NCI-H774 (cell line): ENCODE data around the gene FMOD.

Source experiments
- DNase-seq: peaks from one replicate; lab custom pipeline; 2025; lab: John Stamatoyannopoulos, UW

FMOD gene

DNA sequence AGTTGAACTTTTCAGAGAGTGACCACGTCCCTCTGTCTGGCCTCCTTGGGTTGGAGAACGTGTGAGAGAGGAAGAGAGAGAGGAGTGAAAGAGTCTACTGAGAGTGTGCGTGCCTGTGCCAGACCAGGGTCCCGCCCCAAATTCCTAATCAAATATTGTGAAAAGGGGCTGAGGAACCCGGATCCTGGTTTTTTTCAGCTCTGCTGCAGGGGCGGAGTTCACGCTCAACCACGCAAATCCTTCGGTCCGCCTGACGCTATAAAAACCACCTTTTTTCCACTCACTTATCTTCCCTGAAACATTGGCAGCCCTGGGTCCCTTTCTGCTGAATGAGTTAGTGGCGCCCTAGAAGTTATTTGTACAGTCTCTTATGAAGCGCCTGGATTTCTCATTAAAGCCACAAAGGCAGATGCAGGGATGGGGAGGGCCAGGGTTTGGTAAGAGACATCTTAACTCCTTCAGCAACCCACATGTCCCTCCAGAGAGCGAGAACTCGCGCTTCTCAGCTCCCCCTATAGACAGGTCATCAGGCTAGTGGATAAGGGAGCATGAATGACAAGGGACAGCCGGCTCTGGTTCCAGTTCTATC, at the start of gene FMOD:
FMOD (minus strand) TSS at position 86 of the 589 bp plus-strand sequence. CDS start 2,852 bp downstream, outside the sequence.
- no peak for DNase-seq

DNA sequence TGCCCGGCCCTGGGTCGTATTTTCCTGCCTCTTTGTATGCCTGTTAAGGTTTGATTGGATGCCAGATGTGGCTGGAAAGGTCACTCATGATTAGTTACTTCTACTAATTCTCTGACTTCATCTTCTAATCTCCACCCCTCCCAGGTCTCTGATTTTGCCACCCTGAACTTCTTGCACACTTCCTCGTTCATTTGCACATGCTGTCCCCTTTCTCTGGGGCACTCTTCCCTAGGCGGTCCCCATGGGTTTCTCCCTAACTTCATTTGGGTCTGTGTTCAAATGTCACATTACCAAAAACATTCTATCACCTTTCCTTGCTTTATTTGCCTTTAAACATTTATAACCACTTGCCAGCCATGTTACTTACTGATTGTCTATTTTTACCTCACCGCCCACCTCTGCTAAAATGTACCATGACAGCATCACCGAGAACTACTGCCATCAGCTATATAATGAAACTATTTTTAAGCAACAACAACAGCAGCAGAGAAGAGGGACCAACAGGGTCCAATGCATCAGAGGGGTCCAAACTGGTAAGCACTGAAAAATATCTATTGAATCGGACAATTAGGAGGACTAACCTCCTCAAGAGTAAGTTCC, 45.8 kb upstream of the FMOD start:
- no peak for DNase-seq

DNA sequence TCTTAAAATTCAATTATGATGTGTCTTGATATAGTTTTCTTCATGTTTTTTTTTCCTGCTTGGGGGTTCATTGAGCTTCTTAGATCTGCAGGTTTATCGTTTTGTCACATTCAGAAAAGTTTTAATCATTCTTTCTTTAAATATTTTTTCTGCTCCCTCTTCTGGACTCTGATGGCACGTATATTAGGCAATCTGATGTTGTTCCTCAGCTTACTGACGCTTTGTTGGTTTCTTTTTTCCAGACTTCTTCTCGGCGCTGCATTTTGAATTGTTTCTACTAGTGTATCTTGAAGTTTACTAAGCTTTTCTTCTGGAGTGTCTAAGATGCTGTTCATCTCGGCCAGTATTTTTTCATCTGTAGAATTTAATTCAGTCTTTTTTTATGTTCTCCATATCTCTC, 44.8 kb upstream of the FMOD start:
- DNase-seq = no peak

DNA sequence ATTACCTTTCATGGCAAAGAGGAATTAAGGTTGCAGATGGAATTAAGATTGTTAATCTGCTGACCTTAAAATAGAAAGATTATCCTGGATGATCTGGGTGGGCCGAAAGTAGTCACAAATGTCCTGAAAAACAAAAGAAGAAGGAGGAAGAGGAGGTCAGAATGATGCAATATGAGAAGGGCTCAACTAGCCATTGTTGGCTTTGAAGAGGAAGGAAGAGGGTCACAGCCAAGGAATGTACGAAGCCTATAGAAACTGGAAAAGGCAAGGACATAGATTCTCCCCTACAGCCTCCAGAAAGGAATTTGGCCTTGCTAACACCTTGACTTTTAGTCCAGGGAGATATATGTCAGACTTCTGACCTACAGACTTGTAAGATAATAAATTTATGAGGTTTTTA, 39.4 kb upstream of the FMOD start:
- DNase-seq = no peak

DNA sequence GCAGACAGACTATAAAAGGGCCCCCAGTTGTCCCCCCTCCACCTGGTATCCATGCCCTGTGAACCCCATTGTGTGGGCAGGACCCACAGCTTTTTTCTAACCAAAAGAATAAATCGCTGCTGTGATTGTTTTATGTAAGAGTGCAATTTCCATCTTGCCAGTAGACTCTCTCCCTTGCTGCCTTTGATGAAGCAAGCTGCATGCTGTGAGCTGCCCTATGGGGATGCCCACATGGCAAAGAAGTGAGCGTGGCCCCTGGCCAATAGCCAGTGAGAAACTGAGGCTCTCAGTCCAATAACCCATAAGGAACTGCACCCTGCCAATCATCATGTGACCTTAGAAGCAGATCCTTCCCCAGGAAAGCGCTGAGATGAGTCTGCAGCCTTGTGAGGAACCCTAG, 37.8 kb upstream of the FMOD start:
- no peak for DNase-seq

DNA sequence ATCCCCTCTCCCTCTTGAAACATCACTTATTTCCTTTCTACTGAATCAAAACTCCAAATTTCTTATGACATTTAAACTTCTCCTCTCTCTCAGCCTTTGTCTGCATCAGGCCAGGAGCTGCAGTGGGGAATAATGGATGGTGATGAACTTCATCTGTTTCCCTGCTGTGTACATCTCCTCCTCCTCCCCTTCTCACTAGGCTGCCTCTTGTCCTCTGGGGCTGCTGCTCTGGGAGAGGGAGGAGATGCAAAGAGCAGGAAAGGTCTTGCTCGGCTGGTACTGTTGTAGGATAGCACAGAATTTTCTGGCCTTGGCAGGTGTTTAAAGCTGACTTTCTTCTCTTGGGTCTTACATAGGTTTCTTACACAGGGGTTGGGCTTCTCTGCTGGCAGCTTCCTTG, 31.1 kb upstream of the FMOD start:
- no peak for DNase-seq

DNA sequence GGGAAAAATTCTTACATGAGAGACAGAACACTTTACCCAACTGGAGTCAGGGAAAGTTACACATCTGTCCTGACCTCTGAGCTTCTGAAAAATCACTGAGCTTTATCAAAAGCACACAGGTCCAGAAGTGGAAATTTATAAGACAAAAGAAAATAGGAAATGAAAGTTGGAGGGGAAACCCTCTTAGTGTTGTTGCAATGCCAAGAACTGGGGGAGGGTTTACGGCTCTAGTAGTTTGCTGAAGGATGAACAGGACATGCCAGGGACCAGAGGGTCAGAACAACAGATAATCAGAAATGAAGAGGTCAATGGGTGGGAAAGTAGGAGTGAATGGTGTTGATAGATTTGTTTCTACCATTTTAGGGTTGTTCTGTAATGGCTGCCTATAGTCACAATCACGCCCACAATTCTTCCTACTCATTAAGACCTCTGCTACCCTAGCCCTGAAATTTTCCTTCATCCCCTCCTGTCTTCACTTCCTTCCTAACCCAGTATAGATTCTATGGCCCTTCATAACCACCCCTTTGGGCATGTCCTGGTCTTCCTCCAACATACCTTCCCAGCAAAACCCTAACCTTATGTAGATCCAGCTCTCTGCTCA, 30.3 kb upstream of the FMOD start:
- no peak for DNase-seq

DNA sequence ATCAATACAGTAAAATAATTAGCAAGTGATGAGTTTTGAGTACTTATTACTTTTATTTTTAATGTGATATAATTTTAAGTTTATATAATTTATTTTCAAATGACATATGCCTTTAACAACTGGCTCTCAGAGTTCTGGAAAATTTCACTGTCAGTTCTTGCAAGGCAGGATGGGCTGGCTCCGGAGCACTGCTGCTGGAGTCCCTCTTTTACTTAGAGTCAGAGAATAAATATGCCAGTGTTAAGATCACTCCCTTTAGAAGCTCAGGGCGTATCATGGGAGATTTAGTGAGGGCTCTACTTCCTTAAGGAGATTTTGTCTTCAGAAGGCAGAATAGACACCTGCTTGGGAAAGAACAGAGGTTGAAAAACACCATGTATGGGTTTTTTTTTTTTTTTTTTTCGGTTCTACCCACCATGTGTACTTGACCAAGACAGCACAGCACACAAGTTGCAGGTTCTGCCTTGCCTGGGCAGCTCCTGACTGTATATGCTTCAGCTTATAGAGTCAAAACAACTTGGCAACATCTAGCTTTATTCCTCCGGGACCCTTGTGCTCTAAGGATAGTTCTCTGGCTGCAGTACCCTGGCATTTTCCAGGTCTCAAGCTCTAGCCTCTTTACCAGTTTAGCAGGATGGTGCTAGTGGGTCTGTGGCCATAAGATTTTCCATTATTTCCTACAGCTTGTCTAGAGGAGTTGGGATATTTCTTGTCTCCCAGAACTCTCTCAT, 29.7 kb upstream of the FMOD start:
- DNase-seq = no peak

DNA sequence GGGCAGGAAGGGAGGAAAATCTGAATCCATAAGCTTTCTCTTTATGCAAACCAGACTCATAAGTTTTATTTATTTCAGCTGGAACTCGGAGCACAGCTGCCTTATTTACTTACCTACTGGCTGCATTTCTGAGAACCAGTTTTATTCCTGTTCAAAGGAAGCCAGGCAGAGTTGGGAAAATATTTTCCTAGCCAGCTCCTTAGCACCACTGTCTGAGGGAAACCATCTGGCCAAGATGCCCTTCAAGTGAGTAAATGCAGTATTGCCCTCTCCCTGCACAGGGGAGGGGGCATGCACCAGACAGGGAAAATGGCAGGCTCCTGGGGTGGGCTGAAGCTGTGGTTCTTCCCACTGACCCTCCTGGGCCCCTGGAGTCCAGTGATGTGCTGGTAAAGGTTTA, 28.9 kb upstream of the FMOD start:
- DNase-seq = no peak

DNA sequence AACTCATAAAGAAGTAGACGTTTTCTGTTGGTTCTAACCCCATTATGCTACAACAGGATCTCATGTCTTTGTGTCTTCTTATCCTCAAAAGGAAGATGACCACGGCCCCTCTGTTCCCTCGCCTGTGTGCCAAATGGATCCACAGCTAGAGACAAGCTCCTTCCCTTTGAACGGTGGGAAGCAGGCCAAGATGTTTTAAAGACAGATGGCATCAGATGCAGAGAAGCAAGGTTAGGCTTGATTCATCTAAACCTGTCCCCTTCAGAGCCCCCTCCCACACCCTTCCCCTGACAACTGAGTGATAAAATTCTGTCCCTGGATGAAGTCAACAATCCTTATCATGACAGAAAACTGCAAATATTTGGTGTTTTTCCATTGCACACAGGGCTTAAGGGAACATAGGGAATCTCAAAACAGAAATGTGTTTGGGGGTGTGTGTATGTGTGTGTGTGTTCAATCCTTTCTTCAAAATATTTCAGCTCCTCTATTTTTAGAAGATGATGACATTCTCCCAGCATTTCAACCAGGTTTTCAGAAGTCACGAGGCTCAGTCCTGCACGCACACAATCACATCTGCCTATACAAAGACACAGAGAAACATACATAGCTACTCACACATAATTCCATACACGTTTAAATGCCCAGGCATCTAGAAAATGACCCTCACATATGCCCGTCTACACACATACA, 27.8 kb upstream of the FMOD start:
- DNase-seq = no peak

DNA sequence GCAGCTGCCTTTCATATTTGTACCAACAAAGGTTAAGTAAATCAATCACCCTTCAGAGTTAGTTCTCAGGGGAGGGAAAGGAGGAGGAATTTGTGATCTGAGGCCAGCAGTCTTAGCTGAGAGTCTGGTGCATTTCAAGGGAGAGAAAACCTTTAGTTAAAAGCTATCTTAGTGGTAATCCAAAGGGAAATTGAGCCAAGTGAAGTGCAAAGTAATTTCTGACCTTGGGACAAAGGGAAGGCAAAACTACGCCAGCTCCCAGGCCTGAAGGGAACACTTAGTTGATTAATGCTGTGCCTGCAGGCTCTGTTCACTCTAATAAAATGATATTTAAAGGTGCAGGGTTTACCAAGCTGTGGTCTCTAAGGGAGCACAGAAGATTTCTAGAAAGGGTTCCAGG, 23.1 kb upstream of the FMOD start:
- no peak for DNase-seq

DNA sequence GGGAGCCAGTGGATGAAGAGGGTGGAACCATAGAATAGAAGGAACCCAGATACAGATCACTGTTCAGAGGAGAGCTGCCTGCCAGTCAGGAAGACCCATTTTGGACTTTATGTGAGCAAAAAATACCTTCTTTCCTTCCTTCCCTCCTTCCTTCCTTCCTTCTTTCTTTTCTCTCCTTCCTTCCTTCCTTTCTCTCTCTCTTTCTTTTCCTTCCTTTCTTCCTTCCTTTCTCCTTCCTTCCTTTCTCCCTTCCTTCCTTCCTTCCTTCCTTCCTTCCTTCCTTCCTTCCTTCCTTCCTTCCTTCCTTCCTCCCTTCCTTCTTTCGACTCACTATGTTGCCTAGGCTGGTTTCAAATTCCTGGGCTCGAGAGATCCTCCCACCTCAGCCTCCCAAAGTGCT, 22.1 kb upstream of the FMOD start:
- DNase-seq = no peak

DNA sequence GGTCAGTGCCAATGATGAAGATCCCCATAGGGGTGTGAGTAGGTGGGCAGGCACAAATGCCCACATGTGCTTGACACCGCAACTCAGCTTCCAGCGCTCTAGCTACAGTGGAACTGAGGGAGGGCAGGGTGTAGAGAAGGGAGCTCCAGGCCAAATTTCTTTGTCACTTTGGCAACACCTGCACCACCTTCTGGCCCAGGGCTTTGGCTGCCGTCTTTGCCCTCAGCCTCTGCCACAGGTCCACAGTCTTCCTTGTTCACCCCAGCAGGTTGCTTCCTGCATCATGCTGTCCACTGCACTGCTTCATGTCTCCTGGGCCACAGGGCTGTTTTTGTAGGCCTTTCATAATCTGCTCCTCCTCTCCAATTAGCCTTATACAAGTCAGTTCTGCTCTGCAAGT, 20.4 kb upstream of the FMOD start:
- DNase-seq = no peak

DNA sequence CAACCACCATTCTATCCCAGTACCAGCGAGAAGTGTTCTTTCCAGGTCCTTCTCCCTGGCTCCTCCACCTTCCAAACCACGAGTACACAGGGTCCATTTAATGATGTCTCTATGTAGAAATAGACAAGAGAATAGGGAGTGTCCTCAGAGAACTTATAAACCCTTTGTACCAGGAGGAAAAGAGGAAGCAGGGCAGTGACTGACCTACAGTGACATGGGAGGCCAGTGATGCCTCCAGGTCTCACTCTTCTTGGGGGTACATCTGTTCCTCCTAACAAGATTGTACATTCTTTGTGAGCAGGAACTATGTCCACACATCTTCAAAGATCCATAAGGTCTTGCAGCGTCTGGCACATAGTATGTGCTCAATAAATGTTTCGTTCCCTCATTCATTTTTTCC, 18.7 kb upstream of the FMOD start:
- DNase-seq = no peak

DNA sequence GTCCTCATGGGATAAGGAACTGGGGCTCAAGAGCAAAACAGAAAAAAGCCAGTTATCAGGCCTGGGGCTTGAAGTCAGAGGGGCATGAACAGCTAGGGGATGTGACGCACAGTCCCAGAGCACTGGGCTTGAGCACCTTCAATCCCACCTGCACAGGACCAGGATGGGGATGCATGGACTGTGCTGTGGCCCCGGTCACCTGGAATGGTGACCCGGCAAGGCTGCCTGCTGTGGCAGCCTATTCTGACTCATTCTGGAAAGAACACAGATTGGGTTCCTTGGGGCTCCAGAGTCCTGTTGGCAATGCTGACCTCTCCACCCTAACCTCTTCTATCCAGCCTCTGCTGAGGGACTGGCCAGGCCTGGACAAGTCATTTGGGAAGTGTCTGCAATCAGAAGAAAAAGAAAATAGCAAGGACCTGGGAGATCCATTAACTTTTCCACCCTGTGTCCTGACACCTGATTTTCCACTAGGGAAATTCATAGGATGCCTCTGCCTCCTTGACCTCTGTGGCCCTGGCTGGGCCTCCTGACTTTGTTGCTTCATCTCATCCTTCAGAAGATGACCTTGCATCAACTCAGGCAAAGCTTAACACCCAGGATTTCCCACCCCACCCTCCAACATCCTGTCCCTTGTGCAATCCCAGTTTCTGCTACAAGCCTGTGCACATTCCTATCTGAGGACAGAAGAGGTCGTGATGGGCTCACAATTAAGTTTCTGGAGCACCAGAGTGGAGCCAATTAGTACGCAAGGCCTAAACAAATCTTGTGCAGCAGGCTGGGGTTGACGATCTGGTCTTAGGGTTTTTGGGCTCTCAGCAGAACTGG, 17.9 kb upstream of the FMOD start:
- DNase-seq = no peak

DNA sequence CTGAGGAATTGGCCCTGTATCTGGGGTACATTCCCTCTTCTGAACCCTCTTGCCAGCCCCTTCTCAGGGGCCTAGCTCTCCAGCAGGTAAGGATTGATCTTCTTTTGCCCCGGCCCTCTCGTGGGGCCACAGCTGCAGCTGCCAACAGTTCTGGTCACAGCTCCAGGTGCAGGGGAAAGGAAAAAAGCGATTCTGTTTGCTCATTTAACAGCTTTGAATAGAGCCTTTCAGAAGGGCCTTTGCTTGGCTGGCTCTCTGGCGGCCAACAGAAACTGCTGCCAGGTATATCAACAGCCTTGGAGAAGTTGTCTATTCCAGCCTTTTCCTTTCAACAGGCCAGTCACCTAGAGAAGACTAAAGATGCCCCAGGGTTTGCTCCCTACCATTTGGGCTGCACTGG, 16.1 kb upstream of the FMOD start:
- DNase-seq = peak; percentile 86

DNA sequence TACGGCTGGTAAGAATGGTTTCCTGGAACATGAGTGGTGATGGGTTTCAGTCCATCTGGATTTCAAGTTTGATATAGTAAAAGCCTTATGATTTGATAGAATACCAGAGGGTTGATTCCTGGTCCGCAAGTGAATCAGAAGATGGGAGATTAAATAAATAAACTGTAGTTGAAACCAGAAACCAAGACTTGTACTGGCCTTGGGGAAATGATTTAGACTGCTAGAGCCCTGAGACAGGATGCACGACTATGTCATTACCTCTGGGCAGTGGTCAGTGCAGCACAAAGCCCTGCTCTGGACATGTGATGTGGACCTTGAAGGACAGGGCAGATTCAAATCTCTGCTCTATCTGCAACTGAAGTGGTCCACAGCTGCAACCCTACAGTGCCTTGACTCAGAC, 15.6 kb upstream of the FMOD start:
- DNase-seq = no peak

DNA sequence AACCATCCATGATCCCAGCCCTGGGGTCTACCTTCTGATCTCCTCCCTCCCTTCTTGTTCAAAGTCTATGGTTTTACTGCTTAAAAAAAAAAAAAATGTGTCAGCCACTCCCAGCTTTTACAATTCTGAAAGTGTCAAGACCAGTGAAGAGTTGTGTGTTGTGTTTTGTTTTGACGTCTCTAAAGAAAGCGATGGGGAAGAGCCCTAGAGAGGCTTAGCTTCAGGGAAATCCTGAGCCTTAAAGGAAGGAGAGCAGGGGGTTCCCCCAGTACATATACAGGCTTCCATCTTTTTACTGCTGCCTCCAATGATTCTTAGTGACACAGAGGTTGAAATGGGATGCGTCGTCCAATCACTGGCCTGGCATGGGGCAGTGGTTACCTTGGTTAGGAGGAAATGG, 13.9 kb upstream of the FMOD start:
- no peak for DNase-seq

DNA sequence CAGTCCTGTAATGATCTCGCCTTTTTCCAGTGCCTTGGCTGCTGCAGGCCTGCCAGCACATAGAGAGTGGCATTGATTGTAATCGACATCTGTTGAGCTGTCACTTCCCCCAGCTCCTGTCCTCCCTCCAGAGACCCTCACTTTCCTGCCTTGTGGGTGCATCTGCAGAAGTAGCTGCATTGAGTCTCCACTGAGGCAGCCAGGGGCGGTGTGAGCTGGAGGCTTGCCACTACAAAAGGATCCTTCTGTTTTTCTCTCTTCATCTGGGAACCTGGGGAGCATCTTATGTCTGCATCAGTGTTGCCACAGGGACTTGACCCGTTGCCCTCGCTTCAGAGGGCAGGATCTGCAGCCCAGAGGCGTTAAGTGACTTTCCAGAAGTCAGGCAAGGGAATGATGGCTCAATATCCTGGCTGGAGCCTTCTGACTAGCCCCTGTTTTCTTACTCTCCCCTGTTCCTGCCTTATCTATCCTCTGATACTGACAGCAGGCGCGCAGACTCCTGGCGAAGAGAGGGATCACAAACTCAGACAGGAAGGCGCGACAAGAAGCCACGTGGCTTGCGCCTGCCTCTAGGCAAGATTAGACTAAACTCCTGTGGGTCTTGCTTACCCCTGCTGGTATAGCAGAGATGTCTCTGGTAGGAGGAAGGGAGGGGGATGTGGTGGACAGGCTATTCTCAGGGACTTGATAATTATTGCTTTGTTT, 13.3 kb upstream of the FMOD start:
- DNase-seq = no peak

DNA sequence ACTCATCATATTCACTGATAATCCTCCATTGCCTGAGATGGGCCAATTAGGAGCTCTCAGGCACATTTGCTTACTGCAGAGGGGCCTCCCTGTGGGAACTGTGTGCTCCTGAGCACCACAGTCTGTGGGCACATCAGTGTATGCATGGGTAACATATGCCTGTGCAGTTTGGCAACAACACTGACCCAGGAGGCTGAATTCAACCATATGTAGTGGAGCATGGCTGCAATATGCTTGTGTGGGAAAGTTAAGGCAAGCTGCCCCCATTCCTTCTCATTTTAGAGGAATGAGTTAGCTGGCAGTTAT, 11.8 kb upstream of the FMOD start:
- DNase-seq = no peak

DNA sequence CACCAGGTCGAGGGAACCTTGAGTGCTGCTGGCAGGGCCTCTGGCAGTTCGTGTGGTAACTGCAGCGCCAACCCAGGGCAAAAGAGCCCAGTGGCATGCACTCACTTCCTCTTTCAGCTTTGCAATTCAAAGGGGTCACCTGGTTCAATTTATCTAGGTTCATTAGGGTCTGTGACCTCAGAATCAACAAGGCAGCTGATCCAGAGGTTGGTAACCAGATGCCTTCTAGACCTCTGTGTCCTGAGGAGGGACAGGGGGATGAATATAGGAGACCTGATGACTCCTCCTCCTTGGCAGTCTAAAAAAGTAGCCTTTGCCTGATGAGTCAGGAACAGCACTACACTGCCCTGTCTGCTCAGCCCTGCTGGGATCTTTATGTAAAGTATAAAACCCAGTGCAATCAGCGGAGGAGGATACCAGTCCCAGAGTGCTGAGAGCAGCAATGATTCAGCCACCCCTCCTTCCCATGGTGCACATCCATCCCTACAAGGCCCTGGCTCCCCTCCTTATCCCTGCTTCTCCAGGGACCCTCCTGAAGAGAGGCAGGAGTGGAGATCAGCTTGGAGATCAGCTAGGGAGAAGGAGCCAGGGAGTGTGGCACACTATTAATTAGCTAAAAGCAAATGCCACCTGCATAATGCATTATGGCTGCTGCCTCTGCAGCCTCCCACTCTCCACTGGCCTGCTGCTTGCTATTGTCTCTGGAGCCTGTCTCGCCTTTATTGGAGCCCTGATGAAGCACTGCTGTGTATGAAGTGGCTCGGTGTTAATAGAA, 11.2 kb upstream of the FMOD start:
- DNase-seq = peak; percentile 19
